Vagina (tissue), 2 donors: Measurements from ENCODE around the gene THOC5.

Experiments used
- CTCF ChIP-seq, 3 experiments: fragments of 450-650 bp in 2 of 3; fragments of 200-600 bp in 1 of 3; sonication (generic) in 1 of 3; IDR thresholded peaks; one replicate each; pipeline ENCODE4 v1.5.1; 2017 to 2019; ENCODE audit warnings: antibody characterized with exemption in 3 of 3, mild to moderate bottlenecking in 2 of 3, moderate library complexity in 2 of 3
- POLR2A ChIP-seq, 2 donors: fragments of 450-650 bp; IDR thresholded peaks; one replicate each; pipeline ENCODE4 v1.6.1; 2017; ENCODE audit warnings: antibody characterized with exemption in 2 of 2, mild to moderate bottlenecking in 2 of 2, moderate library complexity in 2 of 2
- POLR2AphosphoS5 ChIP-seq, 2 donors: sonication (generic); formaldehyde crosslinking; IDR thresholded peaks; one replicate each; pipeline ENCODE4 v1.9.0; 2017; ENCODE audit warnings: antibody characterized with exemption in 2 of 2, mild to moderate bottlenecking in 2 of 2, low read depth in 1 of 2; ENCODE audit not compliant: insufficient read depth in 1 of 2

DNA sequence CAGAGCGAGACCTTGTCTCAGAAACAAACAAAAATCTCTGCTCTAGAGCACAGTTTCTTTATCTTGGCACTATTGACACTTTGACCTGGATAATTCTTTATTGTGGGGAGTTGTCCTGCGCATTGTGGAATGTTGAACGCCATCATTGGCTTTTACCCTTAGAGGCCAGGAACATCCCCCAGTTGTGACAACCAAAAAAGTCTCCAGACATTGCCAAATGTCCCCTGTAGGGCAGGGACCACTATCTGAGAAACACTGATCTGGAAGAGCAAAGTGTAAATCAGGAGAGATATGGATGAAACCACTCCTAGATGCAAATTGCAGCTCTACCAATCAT, 45.1 kb upstream of the THOC5 start:
- TF ChIP-seq CTCF (IDR thresholded peaks at IDR 0.05) (no peak), POLR2A (IDR thresholded peaks at IDR 0.05) (no peak), POLR2AphosphoS5 (IDR thresholded peaks at IDR 0.05; ENCODE audit: insufficient read depth in 1 of 2, low read depth in 1 of 2) (no peak)
